Erythroblast (primary cell): Measurements from ENCODE around the gene KIAA1958.

Source experiments
- GATA1 ChIP-seq: IDR thresholded peaks from 2 replicates; pipeline ENCODE4 v1.6.1; 2011; ENCODE audit warnings: low read depth, mild to moderate bottlenecking, control low read depth, low read length, moderate library complexity
- POLR2A ChIP-seq: IDR thresholded peaks from 2 replicates; pipeline ENCODE4 v1.6.1; 2011; ENCODE audit warnings: mild to moderate bottlenecking, low read length

DNA sequence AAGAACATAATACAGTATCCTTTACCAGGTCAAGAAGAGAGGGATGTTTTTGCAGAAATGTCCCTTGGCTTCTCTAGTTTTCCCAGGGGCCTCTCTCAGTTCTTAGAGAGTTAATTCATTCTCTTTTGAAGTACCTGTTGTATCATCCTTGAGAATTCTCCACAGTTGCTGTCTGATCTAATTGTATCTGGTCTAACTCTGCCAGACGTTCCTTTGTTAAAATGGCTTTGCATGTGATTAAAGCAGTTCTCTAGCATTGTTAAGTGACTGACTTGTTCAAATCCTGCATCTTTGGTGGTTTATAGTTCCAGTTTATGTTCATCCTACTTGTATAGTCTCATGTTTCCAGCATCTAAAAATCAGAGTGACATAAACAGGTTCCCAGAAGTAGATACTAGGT is 65.0 kb downstream of the KIAA1958 start:
- TF ChIP-seq POLR2A (no peak), GATA1 (no peak)
